Activated CD4-positive, alpha-beta T cell treated with anti-CD3 and anti-CD28 coated beads, Interleukin-2, amount 50 U/mL, for 4 hours (primary cell): ENCODE measurements around the gene ARID5B.
A peak's percentile ranks its signal among the peaks of the same experiment; 100 is the strongest.

Experiments used
- DNase-seq, 2 experiments: peaks; one replicate each; pipeline ENCODE4 v3.0.0-alpha.2; 2020

Gene ARID5B

GRCh38 chr10:61939902-61940301, 38.4 kb downstream of the ARID5B start:
- no peak for DNase-seq

- DNase-seq, result no peak
Measured at GRCh38 chr10:61941202-61941681, 39.7 kb downstream of the ARID5B start.

GRCh38 chr10:61942604-61943461, 41.3 kb downstream of the ARID5B start:
- DNase-seq, result no peak

- peak in 1 of 2 experiments; percentile 13 for DNase-seq
Measured at GRCh38 chr10:61943674-61944378, 42.3 kb downstream of the ARID5B start.

- DNase-seq, result no peak
Measured at GRCh38 chr10:61944410-61945147, 43.1 kb downstream of the ARID5B start.

GRCh38 chr10:61949687-61950086, 48.2 kb downstream of the ARID5B start:
- no peak for DNase-seq

GRCh38 chr10:61950449-61951143, 49.1 kb downstream of the ARID5B start:
- DNase-seq, result no peak

GRCh38 chr10:61951144-61951483, 49.6 kb downstream of the ARID5B start:
- no peak for DNase-seq

- no peak for DNase-seq
Measured at GRCh38 chr10:61952028-61952674, 50.7 kb downstream of the ARID5B start.

GRCh38 chr10:61953183-61953582, 51.7 kb downstream of the ARID5B start:
- DNase-seq, result no peak

GRCh38 chr10:61957806-61958205, 56.3 kb downstream of the ARID5B start:
- DNase-seq, result no peak

GRCh38 chr10:61958311-61958710, 56.8 kb downstream of the ARID5B start:
- DNase-seq, result no peak

- DNase-seq, result no peak
Measured at GRCh38 chr10:61958805-61959204, 57.3 kb downstream of the ARID5B start.

- DNase-seq, result no peak
Measured at GRCh38 chr10:61959814-61960213, 58.3 kb downstream of the ARID5B start.

GRCh38 chr10:61960396-61961120, 59.1 kb downstream of the ARID5B start:
- DNase-seq, result no peak

GRCh38 chr10:61961278-61961677, 59.8 kb downstream of the ARID5B start:
- no peak for DNase-seq

- DNase-seq, result no peak
Measured at GRCh38 chr10:61962971-61963370, 61.5 kb downstream of the ARID5B start.

- no peak for DNase-seq
Measured at GRCh38 chr10:61963669-61964058, 62.2 kb downstream of the ARID5B start.

GRCh38 chr10:61964059-61964709, 62.7 kb downstream of the ARID5B start:
- DNase-seq, result no peak

- DNase-seq, result no peak
Measured at GRCh38 chr10:61964949-61965702, 63.6 kb downstream of the ARID5B start.
